HG02759 (cell line): ENCODE results near the gene PHF21A.
"Not testable (repeated sequence)": the region's sequence is repeated elsewhere in the genome, so short reads cannot be mapped to it uniquely, and the experiment has no call there.

Source experiments
- ATAC-seq: cut with Tn5 transposase; IDR thresholded peaks from one replicate; pipeline ENCODE4 v1.9.1; 2021; ENCODE audit warnings: mild to moderate bottlenecking, moderate library complexity; ENCODE audit not compliant: unreplicated experiment

Gene PHF21A

GRCh38 chr11:46038529-46038928, 82.7 kb downstream of the PHF21A start:
- no peak for ATAC-seq

- ATAC-seq = no peak
Observed at GRCh38 chr11:46036969-46037368, 84.3 kb downstream of the PHF21A start.

GRCh38 chr11:46036009-46036408, 85.2 kb downstream of the PHF21A start:
- no peak for ATAC-seq

- no peak for ATAC-seq
Observed at GRCh38 chr11:46034041-46034440, 87.2 kb downstream of the PHF21A start.

GRCh38 chr11:46026606-46027293, 94.5 kb downstream of the PHF21A start:
- ATAC-seq = no peak

- ATAC-seq = no peak
Observed at GRCh38 chr11:46020084-46020599, 101.1 kb downstream of the PHF21A start.

GRCh38 chr11:46018651-46019050, 102.6 kb downstream of the PHF21A start:
- ATAC-seq = no peak

GRCh38 chr11:46017341-46017740, 103.9 kb downstream of the PHF21A start:
- no peak for ATAC-seq

- no peak for ATAC-seq
Observed at GRCh38 chr11:46015941-46016340, 105.3 kb downstream of the PHF21A start.

- ATAC-seq = not testable (repeated sequence)
Observed at GRCh38 chr11:46014168-46014567, 107.1 kb downstream of the PHF21A start.

GRCh38 chr11:46012185-46012584, 109.1 kb downstream of the PHF21A start:
- ATAC-seq = no peak

GRCh38 chr11:46010100-46010499, 111.2 kb downstream of the PHF21A start:
- ATAC-seq = no peak

- ATAC-seq = no peak
Observed at GRCh38 chr11:46009647-46010046, 111.6 kb downstream of the PHF21A start.

- no peak for ATAC-seq
Observed at GRCh38 chr11:46006418-46007070, 114.7 kb downstream of the PHF21A start.

- ATAC-seq = no peak
Observed at GRCh38 chr11:46003572-46003971, 117.7 kb downstream of the PHF21A start.

- no peak for ATAC-seq
Observed at GRCh38 chr11:46002189-46002588, 119.1 kb downstream of the PHF21A start.

- no peak for ATAC-seq
Observed at GRCh38 chr11:46001448-46001914, 119.8 kb downstream of the PHF21A start.

GRCh38 chr11:45997599-45997998, 123.7 kb downstream of the PHF21A start:
- no peak for ATAC-seq

- ATAC-seq = no peak
Observed at GRCh38 chr11:45995342-45995734, 125.9 kb downstream of the PHF21A start.

- ATAC-seq = no peak
Observed at GRCh38 chr11:45994371-45995341, 126.6 kb downstream of the PHF21A start.

GRCh38 chr11:45993531-45994001, 127.7 kb downstream of the PHF21A start:
- no peak for ATAC-seq
